Activated T-helper 2 cell treated with anti-CD3 and anti-CD28 coated beads, Interferon-gamma antibody, Interleukin-2, Interleukin-4, amounts not matched to agents 10 μg/mL and 5 μg/mL and 100 μg/mL, durations not matched to agents 14 hours and 24 hours and 36 hours (primary cell): ENCODE measurements around the gene BCL2L11. TPM values are rescaled to one million over a fixed set of nuclear protein-coding genes. Genes with fewer than 3 reads are reported as not detected.

Experiments
- DNase-seq: peaks from one replicate; pipeline ENCODE4 v3.0.0; 2021; ENCODE audit warnings: low spot score
- H3K27ac Mint-ChIP-seq: one replicate; pipeline ENCODE4 v1.8.0; 2021; ENCODE audit warnings: mixed read lengths
- H3K27me3 Mint-ChIP-seq: one replicate; pipeline ENCODE4 v1.8.0; 2021; ENCODE audit warnings: low read depth, mixed read lengths
- H3K36me3 Mint-ChIP-seq: one replicate; pipeline ENCODE4 v1.8.0; 2021; ENCODE audit warnings: low read depth, mixed read lengths
- H3K4me1 Mint-ChIP-seq: one replicate; pipeline ENCODE4 v1.8.0; 2021; ENCODE audit warnings: low read depth, mixed read lengths
- H3K4me3 Mint-ChIP-seq: one replicate; pipeline ENCODE4 v1.8.0; 2021; ENCODE audit warnings: low read depth, mild to moderate bottlenecking, moderate library complexity, mixed read lengths
- H3K9me3 Mint-ChIP-seq: one replicate; pipeline ENCODE4 v1.8.0; 2021; ENCODE audit warnings: mixed read lengths
- intact Hi-C: fragments of 100-400 bp; cut with micrococcal nuclease; formaldehyde crosslinking; loops from one replicate; pipeline ENCODE4 v1.15.1; 2023
- total RNA-seq: library from RNA; stranded (reverse); gene quantifications from 2 replicates; pipeline ENCODE4 v1.2.3, GENCODE V29; 2022

BCL2L11 gene
- total RNA-seq, 1 donor from 2014 or later = 214 TPM

DNA sequence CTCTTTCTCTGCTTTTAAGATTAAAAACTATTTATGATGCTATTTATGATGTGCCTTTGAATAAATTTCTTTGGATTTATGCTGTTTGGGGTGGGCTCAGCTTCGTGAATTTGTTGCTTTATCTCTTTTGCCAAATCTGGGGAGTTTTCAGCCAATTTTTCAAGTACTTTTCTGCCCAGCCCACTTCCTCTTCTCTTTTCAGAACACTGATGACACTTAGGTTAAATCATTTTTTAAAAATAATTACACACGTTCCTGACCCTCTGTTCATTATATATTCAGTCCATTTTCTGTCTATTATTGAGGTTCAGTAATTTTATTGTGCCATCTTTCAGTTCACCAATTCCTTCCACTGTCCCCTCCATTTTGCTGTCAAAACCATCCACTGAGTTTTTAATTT lies 14.8 kb upstream of the BCL2L11 start:
- intact Hi-C loops = no loop called here

DNA sequence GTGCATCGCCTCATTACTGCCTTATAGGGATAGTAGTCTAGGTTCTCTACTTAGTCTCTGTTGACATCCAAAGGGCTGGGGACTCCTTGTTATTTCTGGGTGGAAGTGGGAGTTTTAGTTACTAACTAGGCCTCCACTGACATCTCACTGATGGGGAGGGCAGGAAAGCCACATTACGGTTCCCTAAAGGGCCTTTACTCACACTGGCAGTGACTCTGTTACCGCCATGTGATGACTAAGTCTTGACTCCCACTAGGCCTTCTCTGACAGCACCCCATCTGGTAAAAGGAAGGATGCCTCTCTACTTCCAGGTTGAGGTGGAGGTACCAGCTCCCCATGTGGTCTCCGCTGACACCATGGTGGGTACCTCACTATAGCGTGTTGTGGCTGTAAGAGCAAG lies 14.0 kb upstream of the BCL2L11 start:
- Mint-ChIP-seq H3K4me3 (no peak overlapping the region), H3K36me3 (no peaks in the 10 kb centered on the region), H3K27me3 (peaks cover 57% of the 10 kb centered on the region), H3K27ac (no peak overlapping the region), H3K4me1 (peaks cover 12% of the 10 kb centered on the region), H3K9me3 (no peaks in the 10 kb centered on the region)
- DNase-seq = no peak
- intact Hi-C loops = no loop called here

More for the DNA sequence above, 14.8 kb upstream of the BCL2L11 start:
- Mint-ChIP-seq H3K27ac (no peak overlapping the region), H3K4me3 (no peak overlapping the region), H3K4me1 (peaks cover 12% of the 10 kb centered on the region), H3K27me3 (peaks cover 56% of the 10 kb centered on the region), H3K9me3 (peaks cover 2% of the 10 kb centered on the region), H3K36me3 (no peaks in the 10 kb centered on the region)
- DNase-seq = no peak

- Mint-ChIP-seq H3K36me3 (no peaks in the 10 kb centered on the region), H3K27ac (no peak overlapping the region), H3K4me1 (peaks cover 15% of the 10 kb centered on the region), H3K27me3 (peaks cover 60% of the 10 kb centered on the region), H3K4me3 (no peak overlapping the region), H3K9me3 (no peaks in the 10 kb centered on the region)
- intact Hi-C loops = no loop called here
- no peak for DNase-seq
These were observed 11.9 kb upstream of the BCL2L11 start for GRCh38 chr2:111108745-111109271.

- H3K9me3 Mint-ChIP-seq = no peaks in the 10 kb centered on the region
- intact Hi-C loops = loop anchor here (1.0 kb wide), 2 partner anchors 11 to 19 kb away; no protein-coding TSS in a partner anchor
- no peak for DNase-seq
- H3K36me3 Mint-ChIP-seq = no peaks in the 10 kb centered on the region
- peaks cover 51% of the 10 kb centered on the region for H3K27me3 Mint-ChIP-seq
- peaks cover 21% of the 10 kb centered on the region for H3K4me1 Mint-ChIP-seq
- no peak overlapping the region for H3K27ac Mint-ChIP-seq
- no peak overlapping the region for H3K4me3 Mint-ChIP-seq
These were observed 9.5 kb upstream of the BCL2L11 start for GRCh38 chr2:111111101-111111755.

GRCh38 chr2:111113838-111114237 lies 6.9 kb upstream of the BCL2L11 start:
- Mint-ChIP-seq H3K36me3 (peaks cover 7% of the 10 kb centered on the region), H3K27ac (no peak overlapping the region), H3K4me1 (peaks cover 41% of the 10 kb centered on the region), H3K4me3 (no peak overlapping the region), H3K9me3 (no peaks in the 10 kb centered on the region), H3K27me3 (peaks cover 50% of the 10 kb centered on the region)
- intact Hi-C loops = no loop called here
- DNase-seq = no peak

- Mint-ChIP-seq H3K27me3 (peaks cover 36% of the 10 kb centered on the region), H3K4me3 (peak overlapping the region; percentile 87), H3K9me3 (no peaks in the 10 kb centered on the region), H3K27ac (peak overlapping the region; percentile 91), H3K36me3 (peaks cover 12% of the 10 kb centered on the region), H3K4me1 (peaks cover 37% of the 10 kb centered on the region)
- intact Hi-C loops = loop anchor here (2.0 to 5.0 kb wide), 8 partner anchors 15 to 583 kb away; no protein-coding TSS in a partner anchor
- DNase-seq = no peak
These were observed 4.5 kb upstream of the BCL2L11 start for GRCh38 chr2:111116011-111116746.

GRCh38 chr2:111116843-111117597 lies 3.7 kb upstream of the BCL2L11 start:
- DNase-seq = peak; percentile 55
- Mint-ChIP-seq H3K27me3 (peaks cover 35% of the 10 kb centered on the region), H3K36me3 (peaks cover 20% of the 10 kb centered on the region), H3K4me1 (peaks cover 35% of the 10 kb centered on the region), H3K4me3 (peak overlapping the region; percentile 87), H3K9me3 (no peaks in the 10 kb centered on the region), H3K27ac (peak overlapping the region; percentile 91)
- intact Hi-C loops = loop anchor here (2.0 to 5.0 kb wide), 8 partner anchors 16 to 582 kb away; no protein-coding TSS in a partner anchor

DNA sequence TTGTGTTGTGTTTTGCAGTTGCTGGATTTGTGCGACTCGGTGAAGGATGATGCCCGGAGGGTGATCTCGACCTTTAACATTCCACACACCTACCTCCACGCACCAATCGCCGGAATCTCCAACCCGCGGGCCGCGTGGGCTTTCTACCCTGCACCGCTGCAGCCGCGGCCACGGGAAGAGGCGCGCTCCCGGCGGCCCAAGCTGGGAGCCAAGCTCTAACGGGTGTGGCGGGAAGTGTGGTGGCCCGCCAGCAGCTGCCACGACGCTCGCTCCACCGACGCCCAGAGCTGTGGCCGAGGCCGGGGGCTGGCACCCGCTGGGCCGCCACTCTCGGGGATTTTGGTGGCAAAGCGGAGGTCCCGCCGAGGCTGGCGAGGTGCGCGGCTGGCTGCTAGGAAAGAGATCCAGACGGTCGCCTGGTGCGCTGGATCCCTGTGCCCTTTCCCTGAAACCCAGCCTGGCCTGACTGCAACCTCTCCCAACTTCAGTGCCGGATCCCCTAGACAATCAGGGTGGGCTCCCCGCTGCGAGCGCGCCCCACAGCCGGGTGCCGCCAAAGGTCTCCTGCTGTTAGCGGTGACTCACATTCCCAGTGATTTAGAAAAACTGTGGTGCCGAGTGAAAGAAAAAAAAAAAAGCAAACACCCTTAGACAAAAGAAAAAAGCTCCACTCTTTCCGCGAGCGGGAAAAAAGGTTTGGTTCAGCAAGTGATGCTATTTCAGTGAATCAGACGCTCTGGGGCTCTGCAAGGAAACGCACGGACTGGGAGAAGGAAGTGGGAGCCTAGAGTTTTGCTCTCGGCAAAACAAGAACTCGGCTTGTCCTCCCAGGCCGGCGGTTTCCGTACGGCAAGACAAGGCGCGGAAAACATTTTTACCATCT lies 2.9 kb upstream of the BCL2L11 start:
- no peak for DNase-seq
- peaks cover 30% of the 10 kb centered on the region for H3K27me3 Mint-ChIP-seq
- H3K4me1 Mint-ChIP-seq = peaks cover 31% of the 10 kb centered on the region
- peak overlapping the region; percentile 87 for H3K4me3 Mint-ChIP-seq
- H3K27ac Mint-ChIP-seq = peak overlapping the region; percentile 91
- intact Hi-C loops = loop anchor here (2.0 to 5.0 kb wide), 8 partner anchors 17 to 581 kb away; no protein-coding TSS in a partner anchor
- peaks cover 25% of the 10 kb centered on the region for H3K36me3 Mint-ChIP-seq
- H3K9me3 Mint-ChIP-seq = no peaks in the 10 kb centered on the region

- intact Hi-C loops = loop anchor here (5.0 kb wide), 1 partner anchor 509 kb away; no protein-coding TSS in a partner anchor
- Mint-ChIP-seq H3K27ac (peak overlapping the region; percentile 91), H3K27me3 (peaks cover 24% of the 10 kb centered on the region), H3K4me1 (peaks cover 31% of the 10 kb centered on the region), H3K9me3 (no peaks in the 10 kb centered on the region), H3K36me3 (peaks cover 31% of the 10 kb centered on the region), H3K4me3 (peak overlapping the region; percentile 87)
- no peak for DNase-seq
These were observed 2.2 kb upstream of the BCL2L11 start for GRCh38 chr2:111118481-111118980.

- peak; percentile 33 for DNase-seq
- H3K36me3 Mint-ChIP-seq = peaks cover 38% of the 10 kb centered on the region
- H3K4me3 Mint-ChIP-seq = peak overlapping the region; percentile 87
- intact Hi-C loops = loop anchor here (5.0 kb wide), 1 partner anchor 508 kb away; no protein-coding TSS in a partner anchor
- H3K27me3 Mint-ChIP-seq = peaks cover 20% of the 10 kb centered on the region
- H3K4me1 Mint-ChIP-seq = peaks cover 35% of the 10 kb centered on the region
- H3K27ac Mint-ChIP-seq = peak overlapping the region; percentile 91
- H3K9me3 Mint-ChIP-seq = no peaks in the 10 kb centered on the region
These were observed 1.5 kb upstream of the BCL2L11 start for GRCh38 chr2:111118981-111119821.

GRCh38 chr2:111119822-111120252 lies 877 bp upstream of the BCL2L11 start:
- intact Hi-C loops = loop anchor here (5.0 kb wide), 1 partner anchor 507 kb away; no protein-coding TSS in a partner anchor
- Mint-ChIP-seq H3K4me3 (peak overlapping the region; percentile 87), H3K27ac (peak overlapping the region; percentile 91), H3K27me3 (peaks cover 19% of the 10 kb centered on the region), H3K36me3 (peaks cover 45% of the 10 kb centered on the region), H3K4me1 (peaks cover 38% of the 10 kb centered on the region), H3K9me3 (no peaks in the 10 kb centered on the region)
- DNase-seq = no peak
